IMR-90 (cell line): ENCODE results near the gene CAPN9. TPM values are rescaled to one million over a fixed set of nuclear protein-coding genes. Genes with fewer than 3 reads are reported as not detected.
A peak's percentile ranks its signal among the peaks of the same experiment; 100 is the strongest.

Source experiments
- ATAC-seq: fragments of 200-7000 bp; cut with Tn5 transposase; 2 replicates; pipeline ENCODE4 v1.9.1; 2020; ENCODE audit warnings: low read depth, mild to moderate bottlenecking, moderate library complexity
- BruUV-seq: library from RNA; stranded (reverse); fragments of 400-500 nt; replicated peaks from 2 replicates; lab custom pipeline; 2021; lab: Mats Ljungman, UMichigan
- CTCF ChIA-PET: fragments of 300-600 bp; formaldehyde crosslinking; extraction: SDS; loops from one replicate; lab custom pipeline; 2021; ENCODE audit warnings: antibody characterized with exemption; lab: Yijun Ruan, JAX
- POLR2A ChIA-PET: fragments of 300-600 bp; sonication (Branson Sonifier 250); formaldehyde crosslinking; loops from one replicate; lab custom pipeline; 2022; ENCODE audit warnings: antibody characterized with exemption; ENCODE audit not compliant: unreplicated experiment; lab: Charles Lee
- DNase-seq: peaks from one replicate; pipeline ENCODE4 v3.0.0; 2013
- H2AFZ ChIP-seq: replicated peaks from 2 replicates; pipeline ENCODE3; 2013; ENCODE audit warnings: low read length, mild to moderate bottlenecking; ENCODE audit not compliant: poor library complexity
- H2AK5ac ChIP-seq: 2 replicates; pipeline ENCODE4 v1.6.1; 2013; ENCODE audit warnings: low read depth, low read length, inconsistent platforms
- H2AK9ac ChIP-seq: replicated peaks from 2 replicates; pipeline ENCODE3; 2013; ENCODE audit warnings: mild to moderate bottlenecking, low read depth, low read length, moderate library complexity; ENCODE audit not compliant: poor library complexity
- H2BK120ac ChIP-seq: 2 replicates; pipeline ENCODE4 v1.6.1; 2013; ENCODE audit warnings: low read depth, low read length, inconsistent platforms
- H2BK15ac ChIP-seq: 3 replicates; pipeline ENCODE4 v1.6.1; 2013; ENCODE audit warnings: low read depth, low read length, inconsistent platforms
- H2BK20ac ChIP-seq: 2 replicates; pipeline ENCODE4 v1.6.1; 2013; ENCODE audit warnings: low read depth, mild to moderate bottlenecking, inconsistent platforms, low read length, moderate library complexity
- H2BK5ac ChIP-seq: 2 replicates; pipeline ENCODE4 v1.6.1; 2013; ENCODE audit warnings: mild to moderate bottlenecking, low read depth, low read length, inconsistent platforms; ENCODE audit not compliant: poor library complexity, severe bottlenecking
- H3K14ac ChIP-seq: replicated peaks from 2 replicates; pipeline ENCODE4 v1.6.1; 2013; ENCODE audit warnings: low read depth, low read length, inconsistent platforms
- H3K18ac ChIP-seq: 2 replicates; pipeline ENCODE4 v1.6.1; 2013; ENCODE audit warnings: low read depth, low read length, control low read depth
- H3K23ac ChIP-seq: 2 replicates; pipeline ENCODE4 v1.6.1; 2013; ENCODE audit warnings: low read depth, low read length, inconsistent platforms
- H3K27ac ChIP-seq: 2 replicates; pipeline ENCODE4 v1.5.1; 2013; ENCODE audit warnings: mild to moderate bottlenecking, control low read depth, low read length; ENCODE audit not compliant: insufficient read depth
- H3K27me3 ChIP-seq: 2 replicates; pipeline ENCODE4 v1.6.1; 2013; ENCODE audit warnings: low read length; ENCODE audit not compliant: control insufficient read depth, insufficient read depth
- H3K36me3 ChIP-seq: 2 replicates; pipeline ENCODE4 v1.6.1; 2013; ENCODE audit warnings: low read length, mixed read lengths; ENCODE audit not compliant: control insufficient read depth, insufficient read depth
- H3K4ac ChIP-seq: 2 replicates; pipeline ENCODE4 v1.6.1; 2013; ENCODE audit warnings: low read depth, low read length, inconsistent platforms
- H3K4me1 ChIP-seq: 2 replicates; pipeline ENCODE4 v1.6.1; 2013; ENCODE audit warnings: low read length, mixed read lengths; ENCODE audit not compliant: control insufficient read depth, insufficient read depth
- H3K4me2 ChIP-seq: 2 replicates; pipeline ENCODE4 v1.6.1; 2013; ENCODE audit warnings: low read depth, mild to moderate bottlenecking, control low read depth, low read length, moderate library complexity
- H3K4me3 ChIP-seq: 2 replicates; pipeline ENCODE4 v1.5.1; 2013; ENCODE audit warnings: low read depth, mild to moderate bottlenecking, control low read depth, low read length, moderate library complexity; ENCODE audit not compliant: insufficient read depth
- H3K56ac ChIP-seq: 2 replicates; pipeline ENCODE4 v1.6.1; 2013; ENCODE audit warnings: low read length, inconsistent platforms; ENCODE audit not compliant: insufficient read depth; ENCODE audit errors: extremely low read depth
- H3K79me1 ChIP-seq, 2 experiments: 2 replicates each; pipeline ENCODE4 v1.6.1; 2013; ENCODE audit warnings: low read length in 2 of 2, inconsistent platforms in 1 of 2, low read depth in 1 of 2
- H3K9ac ChIP-seq: 2 replicates; pipeline ENCODE4 v1.6.1; 2013; ENCODE audit warnings: low read depth, low read length, control low read depth
- H3K9me1 ChIP-seq: 2 replicates; pipeline ENCODE4 v1.6.1; 2013; ENCODE audit warnings: low read length, inconsistent platforms; ENCODE audit not compliant: insufficient read depth
- H3K9me3 ChIP-seq: 2 replicates; pipeline ENCODE4 v1.6.1; 2013; ENCODE audit warnings: low read length; ENCODE audit not compliant: control insufficient read depth, insufficient read depth
- H4K20me1 ChIP-seq: 2 replicates; pipeline ENCODE4 v1.6.1; 2013; ENCODE audit warnings: low read length, inconsistent platforms; ENCODE audit not compliant: insufficient read depth
- H4K5ac ChIP-seq: 2 replicates; pipeline ENCODE4 v1.6.1; 2013; ENCODE audit warnings: mild to moderate bottlenecking, low read depth, low read length, control low read depth
- H4K8ac ChIP-seq, 2 experiments: 2 replicates each; pipeline ENCODE4 v1.6.1; 2013; ENCODE audit warnings: low read depth in 2 of 2, low read length in 2 of 2, control low read depth in 1 of 2, inconsistent platforms in 1 of 2
- H4K91ac ChIP-seq: 2 replicates; pipeline ENCODE4 v1.6.1; 2013; ENCODE audit warnings: low read depth, low read length, inconsistent platforms; ENCODE audit not compliant: insufficient read depth
- BHLHE40 ChIP-seq: fragments of 150-350 bp; IDR thresholded peaks from 2 replicates; pipeline ENCODE4 v1.6.1; 2016; ENCODE audit warnings: mild to moderate bottlenecking, low read depth, low read length
- CEBPB ChIP-seq: IDR thresholded peaks from 2 replicates; pipeline ENCODE4 v1.6.1; 2012; ENCODE audit warnings: low read depth, low read length, improper control_type of control experiment
- CHD1 ChIP-seq: IDR thresholded peaks from 2 replicates; pipeline ENCODE4 v1.6.1; 2012; ENCODE audit warnings: low read depth, low read length, improper control_type of control experiment
- CTCF ChIP-seq: conservative IDR thresholded peaks from 2 replicates; pipeline ENCODE4 v1.5.1; 2012; ENCODE audit warnings: mild to moderate bottlenecking, low read depth, low read length, improper control_type of control experiment
- FOS ChIP-seq: fragments of 150-350 bp; IDR thresholded peaks from 2 replicates; pipeline ENCODE4 v1.6.1; 2016; ENCODE audit warnings: low read depth, low read length
- MAFK ChIP-seq: IDR thresholded peaks from 2 replicates; pipeline ENCODE4 v1.6.1; 2012; ENCODE audit warnings: low read depth, low read length, improper control_type of control experiment
- MAZ ChIP-seq: IDR thresholded peaks from 2 replicates; pipeline ENCODE4 v1.6.1; 2012; ENCODE audit warnings: low read depth, mild to moderate bottlenecking, low read length, improper control_type of control experiment, moderate library complexity, borderline replicate concordance
- MXI1 ChIP-seq: IDR thresholded peaks from 2 replicates; pipeline ENCODE4 v1.6.1; 2012; ENCODE audit warnings: low read depth, mild to moderate bottlenecking, low read length, moderate library complexity, borderline replicate concordance
- NFE2L2 ChIP-seq: fragments of 150-350 bp; IDR thresholded peaks from 2 replicates; pipeline ENCODE4 v1.6.1; 2016; ENCODE audit warnings: low read depth, mild to moderate bottlenecking, low read length
- POLR2A ChIP-seq: IDR thresholded peaks from 2 replicates; pipeline ENCODE4 v1.6.1; 2012; ENCODE audit warnings: mild to moderate bottlenecking, low read depth, low read length
- RAD21 ChIP-seq: IDR thresholded peaks from 2 replicates; pipeline ENCODE4 v1.6.1; 2012; ENCODE audit warnings: low read length, improper control_type of control experiment
- RCOR1 ChIP-seq: IDR thresholded peaks from 2 replicates; pipeline ENCODE4 v1.6.1; 2012; ENCODE audit warnings: mild to moderate bottlenecking, low read length, improper control_type of control experiment; ENCODE audit not compliant: insufficient replicate concordance
- RFX5 ChIP-seq: IDR thresholded peaks from 2 replicates; pipeline ENCODE4 v1.8.0; 2012; ENCODE audit warnings: low read depth, mild to moderate bottlenecking, low read length, moderate library complexity
- SMC3 ChIP-seq: fragments of 150-350 bp; IDR thresholded peaks from 2 replicates; pipeline ENCODE4 v1.6.1; 2016; ENCODE audit warnings: low read depth, mild to moderate bottlenecking, antibody characterized with exemption, low read length, moderate library complexity
- USF2 ChIP-seq: fragments of 150-350 bp; IDR thresholded peaks from 2 replicates; pipeline ENCODE4 v1.6.1; 2017; ENCODE audit warnings: mild to moderate bottlenecking, antibody characterized with exemption, low read length, low read depth
- WGBS, 2 experiments: methylation state at CpG; one replicate each; pipeline versions ENCODE4 v1.1.5 to v1.1.7; 2013; ENCODE audit warnings: missing lambda C conversion rate in 2 of 2; ENCODE audit not compliant: insufficient read length in 1 of 2; ENCODE audit errors: extremely low coverage in 2 of 2; 5-methylcytosine and 5-hydroxymethylcytosine counted together
- dilution Hi-C: fragments of 300-500 bp; cut with HindIII; formaldehyde crosslinking; loops from one replicate; pipeline ENCODE4 v1.14.3; 2018; ENCODE audit warnings: low sequenced_read_pairs; ENCODE audit not compliant: unreplicated experiment
- in situ Hi-C: fragments of 300-500 bp; cut with MboI; formaldehyde crosslinking; loops from 3 replicates; pipeline ENCODE4 v1.14.3; 2019; ENCODE audit warnings: low sequenced_read_pairs, inconsistent platforms, mixed read lengths
- intact Hi-C: fragments of 100-400 bp; cut with micrococcal nuclease; formaldehyde crosslinking; loops from 2 replicates; pipeline ENCODE4 v1.10.0; 2022
- polyA plus RNA-seq, 3 experiments: library from polyadenylated mRNA; depleted of rRNA; stranded (reverse); fragments of >200 nt; gene quantifications; 2 replicates each; pipeline ENCODE4 v1.2.3, GENCODE V29; 2012; ENCODE audit warnings: low replicate concordance in 1 of 3
- total RNA-seq: library from RNA; depleted of rRNA; stranded (reverse); fragments of >200 nt; gene quantifications from 2 replicates; pipeline ENCODE4 v1.2.3, GENCODE V29; 2012
- TF ChIP-seq, protein P1 (sequence below): fragments of 150-350 bp; IDR thresholded peaks from 2 replicates; pipeline ENCODE4 v1.6.1; 2016; ENCODE audit warnings: low read depth, mild to moderate bottlenecking, low read length, moderate library complexity, borderline replicate concordance

The CAPN9 gene
- total and polyA plus RNA-seq, 2 of the 4 experiments (the other 2 are of a cell fraction), result not detected

GRCh38 chr1:230823426-230823825, 76.2 kb downstream of the CAPN9 start:
- 0 out of 2 replicates have a peak overlapping the region, but pooled peaks have one; percentile 8 for H3K4ac ChIP-seq
- H2AFZ ChIP-seq, result no peak overlapping the region
- intact Hi-C loops (no loop called here), dilution Hi-C loops (no loop called here), in situ Hi-C loops (no loop called here)
- no peak overlapping the region for H3K56ac ChIP-seq
- H3K4me1 ChIP-seq, result peaks cover 24% of the 10 kb centered on the region
- H3K9ac ChIP-seq, result no peak overlapping the region
- H4K20me1 ChIP-seq, result peaks cover 5% of the 10 kb centered on the region; the same call in 1 of the 2 replicates
- H3K4me2 ChIP-seq, result no peak overlapping the region
- ChIA-PET POLR2A (no interaction called here), CTCF (no interaction called here)
- H2BK15ac ChIP-seq, result peak overlapping the region; percentile 24; the same call in 1 of the 3 replicates
- no peak overlapping the region for H2AK9ac ChIP-seq
- no peak overlapping the region for H3K18ac ChIP-seq
- TF ChIP-seq RAD21 (no peak), CHD1 (no peak), CTCF (no peak), FOS (no peak), RCOR1 (no peak), BHLHE40 (no peak), POLR2A (no peak), RFX5 (no peak), MAFK (no peak), MAZ (no peak), MXI1 (no peak), USF2 (no peak), NFE2L2 (no peak), SMC3 (no peak), CEBPB (no peak)
- TF ChIP-seq, protein P1, sequence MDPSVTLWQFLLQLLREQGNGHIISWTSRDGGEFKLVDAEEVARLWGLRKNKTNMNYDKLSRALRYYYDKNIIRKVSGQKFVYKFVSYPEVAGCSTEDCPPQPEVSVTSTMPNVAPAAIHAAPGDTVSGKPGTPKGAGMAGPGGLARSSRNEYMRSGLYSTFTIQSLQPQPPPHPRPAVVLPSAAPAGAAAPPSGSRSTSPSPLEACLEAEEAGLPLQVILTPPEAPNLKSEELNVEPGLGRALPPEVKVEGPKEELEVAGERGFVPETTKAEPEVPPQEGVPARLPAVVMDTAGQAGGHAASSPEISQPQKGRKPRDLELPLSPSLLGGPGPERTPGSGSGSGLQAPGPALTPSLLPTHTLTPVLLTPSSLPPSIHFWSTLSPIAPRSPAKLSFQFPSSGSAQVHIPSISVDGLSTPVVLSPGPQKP, result no peak
- H3K79me1 ChIP-seq, result no peaks in the 10 kb centered on the region; a peak in 1 of 4 replicates
- H3K27me3 ChIP-seq, result no peaks in the 10 kb centered on the region
- H3K4me3 ChIP-seq, result no peak overlapping the region
- no peak overlapping the region for H4K8ac ChIP-seq
- H2BK5ac ChIP-seq, result no peak overlapping the region
- no peak overlapping the region for H3K27ac ChIP-seq
- H2BK20ac ChIP-seq, result no peak overlapping the region
- ATAC-seq (no peak), DNase-seq (no peak)
- H4K91ac ChIP-seq, result no peak overlapping the region
- no TSS peak for BruUV-seq
- no CpG with 5 or more reads among the region's 6 CpGs for WGBS, 2 experiments
- H4K5ac ChIP-seq, result no peak overlapping the region
- H3K14ac ChIP-seq, result no peak overlapping the region
- H3K23ac ChIP-seq, result no peak overlapping the region
- H3K9me3 ChIP-seq, result no peaks in the 10 kb centered on the region
- H2BK120ac ChIP-seq, result no peak overlapping the region
- H2AK5ac ChIP-seq, result no peak overlapping the region
- peaks cover 26% of the 10 kb centered on the region; the same call in 1 of the 2 replicates for H3K9me1 ChIP-seq
- H3K36me3 ChIP-seq, result no peaks in the 10 kb centered on the region
